Measurements from ENCODE around the gene UBE2J1.

DNA sequence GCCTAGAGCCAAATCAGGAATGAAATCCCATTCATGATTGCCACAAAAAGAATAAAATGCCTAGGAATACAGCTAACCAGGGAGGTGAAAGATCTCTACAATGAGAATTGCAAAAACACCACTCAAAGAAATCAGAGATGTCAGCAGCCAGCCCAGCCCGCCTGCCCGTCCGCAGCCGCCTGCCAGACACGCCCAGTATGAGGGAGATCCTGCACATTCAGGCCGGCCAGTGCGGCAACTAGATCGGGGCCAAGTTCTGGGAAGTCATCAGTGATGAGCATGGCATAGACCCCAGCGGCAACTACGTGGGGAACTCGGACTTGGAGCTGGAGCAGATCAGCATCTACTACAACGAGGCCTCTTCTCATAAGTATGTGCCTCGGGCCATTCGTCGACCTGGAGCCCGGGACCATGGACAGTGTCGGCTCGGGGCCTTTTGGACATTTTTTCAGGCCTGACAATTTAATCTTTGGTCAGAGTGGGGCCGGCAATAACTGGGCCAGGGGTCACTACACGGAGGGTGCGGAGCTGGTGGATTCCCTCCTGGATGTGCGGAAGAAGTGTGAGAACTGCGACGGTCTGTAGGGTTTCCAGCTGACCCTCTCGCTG, 50.8 kb downstream of the UBE2J1 start:
- TF ChIP-seq CTCF (IDR thresholded peaks at IDR 0.05; ENCODE audit: poor library complexity) (no peak), EZH2 (IDR thresholded peaks at IDR 0.05; ENCODE audit: borderline replicate concordance) (no peak)

Data from hepatocyte (in vitro differentiated cells).